ENCODE measurements around the gene RAB23.

DNA sequence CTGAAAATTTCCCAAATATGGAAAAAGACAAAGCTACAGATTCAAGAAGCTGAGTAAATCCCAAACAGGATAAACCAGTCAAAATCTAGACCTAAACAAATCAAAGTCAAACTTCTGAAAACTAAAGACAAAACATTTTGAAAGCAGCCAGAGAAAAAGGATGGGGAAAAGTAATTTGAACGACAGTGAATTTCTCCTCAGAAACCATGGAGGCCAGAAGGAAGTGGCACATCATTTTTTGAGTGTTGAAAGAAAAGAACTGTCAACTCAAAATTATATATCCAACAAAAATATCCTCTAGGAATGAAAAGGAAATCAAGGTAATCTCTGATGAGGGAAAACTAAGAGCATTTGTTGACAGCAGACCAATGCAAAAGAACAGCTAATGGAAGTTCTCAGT lies 6.8 kb downstream of the RAB23 start:
- no peak for TF ChIP-seq SUZ12 (IDR thresholded peaks at IDR 0.05; ENCODE audit: extremely low read depth, insufficient read depth, insufficient read length)
- TF ChIP-seq YY1 (IDR thresholded peaks at IDR 0.05; ENCODE audit: insufficient read depth, insufficient read length) = no peak
